B cell (primary cell): ENCODE measurements around the gene AK3. TPM values are rescaled to one million over a fixed set of nuclear protein-coding genes. Genes with fewer than 3 reads are reported as not detected.

Source experiments
- ATAC-seq: fragments of 200-7000 bp; cut with Tn5 transposase; one replicate; pipeline ENCODE4 v1.10.0; 2021; ENCODE audit warnings: low read depth, mild to moderate bottlenecking, moderate number of reproducible peaks, moderate library complexity
- CTCF ChIA-PET: fragments of 350-600 bp; sonication (Branson Sonifier 250); formaldehyde crosslinking; loops from one replicate; lab custom pipeline; 2021; ENCODE audit warnings: antibody characterized with exemption, inconsistent platforms; lab: Charles Lee
- POLR2A ChIA-PET: fragments of 350-600 bp; sonication (Branson Sonifier 250); formaldehyde crosslinking; loops from one replicate; lab custom pipeline; 2021; ENCODE audit warnings: antibody characterized with exemption; lab: Charles Lee
- DNase-seq: peaks from one replicate; pipeline ENCODE4 v3.0.0; 2013
- H2AFZ ChIP-seq: 2 replicates; pipeline ENCODE4 v1.6.1; 2012; ENCODE audit warnings: mild to moderate bottlenecking, low read depth, low read length; ENCODE audit not compliant: insufficient read depth, poor library complexity, severe bottlenecking
- H3K27ac ChIP-seq, 2 donors: 1 replicate in 1 of 2; 2 replicates in 1 of 2; pipeline ENCODE4 v1.5.1; 2012 to 2013; ENCODE audit warnings: low read length in 2 of 2, mild to moderate bottlenecking in 2 of 2, moderate library complexity in 1 of 2
- H3K27me3 ChIP-seq, 4 experiments: fragments of 200-600 bp in 1 of 4; sonication (generic) in 1 of 4; replicated peaks in 1 of 4; 1 replicate in 2 of 4; 2 replicates in 2 of 4; pipeline versions ENCODE4 v1.6.1 to v1.7.0; 2013 to 2016; ENCODE audit warnings: low read length in 3 of 4, mild to moderate bottlenecking in 2 of 4, mixed read lengths in 1 of 4, moderate library complexity in 1 of 4; ENCODE audit not compliant: insufficient read depth in 4 of 4, control insufficient read depth in 3 of 4; ENCODE audit errors: control extremely low read depth in 1 of 4
- H3K36me3 ChIP-seq, 2 experiments: replicated peaks in 1 of 2; 1 replicate in 1 of 2; 2 replicates in 1 of 2; pipeline versions ENCODE4 v1.6.1 to v1.7.1; 2013; ENCODE audit warnings: low read length in 1 of 2; ENCODE audit not compliant: insufficient read depth in 2 of 2, control insufficient read depth in 1 of 2; ENCODE audit errors: control extremely low read depth in 1 of 2, extremely low read depth in 1 of 2
- H3K4me1 ChIP-seq, 2 donors: fragments of 200-600 bp in 1 of 2; sonication (generic) in 1 of 2; 1 replicate in 1 of 2; 2 replicates in 1 of 2; pipeline versions ENCODE4 v1.5.1 to v1.6.1; 2013 to 2017; ENCODE audit warnings: low read length in 2 of 2; ENCODE audit not compliant: control insufficient read depth in 2 of 2, insufficient read depth in 2 of 2
- H3K4me2 ChIP-seq: replicated peaks from 2 replicates; pipeline ENCODE3; 2012; ENCODE audit warnings: mild to moderate bottlenecking, low read depth, low read length; ENCODE audit not compliant: poor library complexity, severe bottlenecking
- H3K4me3 ChIP-seq, 5 experiments: fragments of 200-600 bp in 1 of 5; sonication (generic) in 1 of 5; 1 replicate in 3 of 5; 2 replicates in 2 of 5; pipeline versions ENCODE4 v1.5.1 to v1.7.0; 2011 to 2016; ENCODE audit warnings: low read length in 4 of 5, mild to moderate bottlenecking in 4 of 5, low read depth in 2 of 5, control low read depth in 1 of 5, moderate library complexity in 1 of 5; ENCODE audit not compliant: insufficient read depth in 1 of 5; ENCODE audit errors: control extremely low read depth in 1 of 5, extremely low read depth in 1 of 5
- H3K79me2 ChIP-seq: fragments of 200-600 bp; sonication (generic); one replicate; pipeline ENCODE4 v1.6.0; 2016; ENCODE audit warnings: low read length; ENCODE audit not compliant: control insufficient read depth, insufficient read depth
- H3K9ac ChIP-seq: fragments of 200-600 bp; sonication (generic); 2 replicates; pipeline ENCODE4 v1.6.1; 2017; ENCODE audit warnings: mild to moderate bottlenecking, low read length, moderate library complexity
- H3K9me3 ChIP-seq, 3 donors: one replicate each; pipeline versions ENCODE4 v1.6.1 to v1.7.1; 2013; ENCODE audit warnings: low read length in 2 of 3; ENCODE audit not compliant: control insufficient read depth in 2 of 3, insufficient read depth in 1 of 3; ENCODE audit errors: control extremely low read depth in 1 of 3
- H4K20me1 ChIP-seq: 2 replicates; pipeline ENCODE4 v1.6.0; 2012; ENCODE audit warnings: mild to moderate bottlenecking, low read length; ENCODE audit not compliant: insufficient read depth, control insufficient read depth, poor library complexity, severe bottlenecking
- H3K27ac Mint-ChIP-seq: one replicate; pipeline ENCODE4 v1.8.0; 2021; ENCODE audit warnings: mixed read lengths
- H3K27me3 Mint-ChIP-seq: one replicate; pipeline ENCODE4 v1.8.0; 2021; ENCODE audit warnings: mixed read lengths
- H3K4me1 Mint-ChIP-seq: one replicate; pipeline ENCODE4 v1.8.0; 2021; ENCODE audit warnings: mixed read lengths
- H3K4me3 Mint-ChIP-seq: one replicate; pipeline ENCODE4 v1.8.0; 2021; ENCODE audit warnings: mixed read lengths
- H3K9me3 Mint-ChIP-seq: one replicate; pipeline ENCODE4 v1.8.0; 2022; ENCODE audit warnings: mixed read lengths; ENCODE audit not compliant: insufficient read depth
- EZH2 ChIP-seq: IDR thresholded peaks from 2 replicates; pipeline ENCODE4 v1.6.1; 2012; ENCODE audit warnings: borderline replicate concordance, low read depth, mild to moderate bottlenecking, moderate library complexity, low read length; ENCODE audit not compliant: insufficient read depth, poor library complexity, severe bottlenecking
- WGBS: methylation state at CpG from one replicate; pipeline ENCODE4 v1.1.5; 2013; ENCODE audit warnings: missing lambda C conversion rate; ENCODE audit not compliant: insufficient coverage; 5-methylcytosine and 5-hydroxymethylcytosine counted together
- intact Hi-C: fragments of 100-400 bp; cut with micrococcal nuclease; formaldehyde crosslinking; loops from one replicate; pipeline ENCODE4 v1.10.0; 2022
- polyA plus RNA-seq: library from polyadenylated mRNA; depleted of rRNA; stranded (reverse); fragments of >200 nt; gene quantifications from 2 replicates; pipeline ENCODE4 v1.2.3, GENCODE V29; 2012
- total RNA-seq, 2 donors: library from RNA; stranded (reverse); fragments of 120-200 nt in 1 of 2; gene quantifications; 1 replicate in 1 of 2; 2 replicates in 1 of 2; pipeline versions ENCODE4 v1.2.3 to v1.2.4, GENCODE V29; 2013 to 2022
- TF ChIP-seq, protein P1 (sequence below): fragments of 200-600 bp; IDR thresholded peaks from one replicate; pipeline ENCODE4 v1.8.0; 2022; ENCODE audit warnings: antibody characterized with exemption, mild to moderate bottlenecking

Gene AK3
- total and polyA plus RNA-seq, 2 donors (not counting 1 experiment from before 2014, with no cell fraction given): 9.9 to 22.9 TPM

- WGBS: 0% methylated on average over 7 of the region's 16 CpGs
- Histone ChIP-seq H3K4me3 (peak overlapping the region; percentile 58 to 97 (median 72)), H3K27ac (peak overlapping the region; percentile 89 to 93), H3K4me1 (peaks cover 17 to 20% of the 10 kb centered on the region in 2 donors), H3K9ac (peak overlapping the region; percentile 86), H3K4me2 (peak overlapping the region; percentile 87), H2AFZ (peak overlapping the region; percentile 89), H4K20me1 (no peaks in the 10 kb centered on the region), H3K9me3 (no peaks in the 10 kb centered on the region), H3K36me3 (peaks cover 4 to 7% of the 10 kb centered on the region in 2 experiments), H3K27me3 (no peaks in the 10 kb centered on the region), H3K79me2 (peaks cover 36% of the 10 kb centered on the region)
- CTCF ChIA-PET: interaction anchor here (0.6 to 1.4 kb wide), 4 partner anchors 13 to 63 kb away, joined by 3 to 6 read pairs (median 6); partner anchors contain the start of gene SPATA6L
- H3K27me3 Mint-ChIP-seq: no peaks in the 10 kb centered on the region
- no peak overlapping the region for H3K4me3 Mint-ChIP-seq
- ATAC-seq (peak; percentile 15), DNase-seq (no peak)
- H3K27ac Mint-ChIP-seq: no peak overlapping the region
- TF ChIP-seq, protein P1, sequence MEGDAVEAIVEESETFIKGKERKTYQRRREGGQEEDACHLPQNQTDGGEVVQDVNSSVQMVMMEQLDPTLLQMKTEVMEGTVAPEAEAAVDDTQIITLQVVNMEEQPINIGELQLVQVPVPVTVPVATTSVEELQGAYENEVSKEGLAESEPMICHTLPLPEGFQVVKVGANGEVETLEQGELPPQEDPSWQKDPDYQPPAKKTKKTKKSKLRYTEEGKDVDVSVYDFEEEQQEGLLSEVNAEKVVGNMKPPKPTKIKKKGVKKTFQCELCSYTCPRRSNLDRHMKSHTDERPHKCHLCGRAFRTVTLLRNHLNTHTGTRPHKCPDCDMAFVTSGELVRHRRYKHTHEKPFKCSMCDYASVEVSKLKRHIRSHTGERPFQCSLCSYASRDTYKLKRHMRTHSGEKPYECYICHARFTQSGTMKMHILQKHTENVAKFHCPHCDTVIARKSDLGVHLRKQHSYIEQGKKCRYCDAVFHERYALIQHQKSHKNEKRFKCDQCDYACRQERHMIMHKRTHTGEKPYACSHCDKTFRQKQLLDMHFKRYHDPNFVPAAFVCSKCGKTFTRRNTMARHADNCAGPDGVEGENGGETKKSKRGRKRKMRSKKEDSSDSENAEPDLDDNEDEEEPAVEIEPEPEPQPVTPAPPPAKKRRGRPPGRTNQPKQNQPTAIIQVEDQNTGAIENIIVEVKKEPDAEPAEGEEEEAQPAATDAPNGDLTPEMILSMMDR: no peak
- TF ChIP-seq EZH2: no peak
- peaks cover 3% of the 10 kb centered on the region for H3K4me1 Mint-ChIP-seq
- H3K9me3 Mint-ChIP-seq: no peaks in the 10 kb centered on the region
- intact Hi-C loops: loop anchor here (1.0 to 5.0 kb wide), 8 partner anchors 16 to 1329 kb away; partner anchors contain the start of genes AK3, ERMP1, JAK2 and PLGRKT
- POLR2A ChIA-PET: interaction anchor here (0.7 to 1.4 kb wide), 6 partner anchors 22 to 1329 kb away, joined by 3 to 20 read pairs (median 4); partner anchors contain the start of genes AK3 and RCL1
Observed at GRCh38 chr9:4678679-4679267, 62.2 kb downstream of the AK3 start.

DNA sequence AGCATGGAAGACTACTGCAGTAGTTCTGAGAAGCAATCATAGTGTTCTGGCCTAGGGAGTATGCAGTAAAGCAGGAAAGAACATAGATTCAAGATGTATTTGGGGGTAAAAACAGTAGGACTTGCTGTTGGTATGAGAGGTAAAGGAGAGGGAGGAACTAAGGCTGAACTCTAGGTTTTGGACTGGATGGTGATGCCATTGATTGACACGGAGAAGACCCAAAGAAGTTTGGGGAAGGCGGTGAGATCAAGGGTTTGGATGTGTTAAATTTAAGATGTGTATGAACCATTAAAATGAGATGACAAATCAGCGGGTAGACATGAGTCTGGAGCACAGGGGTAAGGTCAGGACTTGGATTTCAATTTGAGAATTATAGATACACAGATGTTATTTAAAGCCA is 63.6 kb downstream of the AK3 start:
- H3K9ac ChIP-seq: no peak overlapping the region
- Mint-ChIP-seq H3K9me3 (no peaks in the 10 kb centered on the region), H3K4me3 (no peak overlapping the region), H3K27me3 (no peaks in the 10 kb centered on the region), H3K27ac (no peak overlapping the region), H3K4me1 (no peaks in the 10 kb centered on the region)
- H3K79me2 ChIP-seq: peaks cover 26% of the 10 kb centered on the region
- H2AFZ ChIP-seq: no peak overlapping the region
- intact Hi-C loops: loop anchor here (5.0 kb wide), 2 partner anchors 760 to 1330 kb away; partner anchors contain the start of gene PLGRKT
- no peak overlapping the region for H3K27ac ChIP-seq
- DNase-seq (no peak), ATAC-seq (no peak)
- no peaks in the 10 kb centered on the region for H4K20me1 ChIP-seq
- TF ChIP-seq, protein P1: no peak
- no peak for TF ChIP-seq EZH2
- peaks cover 17 to 20% of the 10 kb centered on the region in 2 donors for H3K4me1 ChIP-seq
- WGBS: 100% methylated on average over 2 of the region's 3 CpGs
- H3K4me2 ChIP-seq: no peak overlapping the region
- ChIA-PET POLR2A (interaction anchor here (0.6 kb wide), 2 partner anchors 10 to 11 kb away, joined by 3 read pairs; partner anchors contain the start of gene SPATA6L), CTCF (interaction anchor here (0.9 kb wide), 1 partner anchor 73 kb away, joined by 3 read pairs; no protein-coding TSS in a partner anchor)
- H3K4me3 ChIP-seq: no peak overlapping the region
- no peaks in the 10 kb centered on the region for H3K36me3 ChIP-seq
- no peaks in the 10 kb centered on the region for H3K27me3 ChIP-seq
- no peaks in the 10 kb centered on the region for H3K9me3 ChIP-seq
